ENCODE results near the gene CACNB2. TPM values are rescaled to one million over a fixed set of nuclear protein-coding genes. Genes with fewer than 3 reads are reported as not detected.

CACNB2 gene
- total RNA-seq, 1 experiment from 2014 or later = not detected

DNA sequence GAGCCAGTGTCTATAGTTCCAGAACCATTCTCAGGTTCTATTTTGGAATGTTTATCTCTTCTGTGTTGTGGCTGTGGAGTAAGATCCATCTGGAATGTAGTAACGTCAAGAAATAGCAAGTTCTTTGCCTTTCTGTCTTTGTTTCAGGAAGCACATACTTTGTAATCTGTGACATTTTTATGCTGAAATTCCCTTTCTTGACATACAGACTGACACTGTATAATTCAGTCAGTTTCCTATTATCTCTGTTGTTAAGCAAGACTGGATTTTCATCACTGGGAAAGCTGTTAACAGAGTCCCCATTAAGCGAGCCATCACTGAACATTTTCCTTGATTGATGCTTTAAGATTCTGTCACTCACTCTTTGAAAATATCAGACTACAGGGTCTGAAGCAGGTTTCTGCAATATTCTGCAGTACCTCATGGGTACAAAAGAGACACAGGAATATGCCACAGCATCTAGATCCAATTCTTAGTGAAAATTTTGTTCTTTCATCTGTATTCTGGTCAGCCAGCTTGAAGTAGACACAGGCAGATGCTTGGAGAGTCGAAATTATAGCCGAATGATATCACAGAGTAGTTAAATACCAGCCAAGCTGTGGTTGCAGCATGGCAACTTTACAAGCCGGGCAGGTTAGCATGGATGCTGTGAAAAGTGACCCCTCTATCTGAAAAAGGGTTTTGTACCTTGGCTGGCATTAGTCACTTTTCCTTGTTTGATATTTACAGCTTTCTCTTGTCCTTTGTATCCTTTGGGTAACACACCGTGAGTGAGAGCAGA, 62.6 kb downstream of the CACNB2 start:
- Histone ChIP-seq H3K27me3 (ENCODE audit: insufficient read depth, low read depth) (no peaks in the 10 kb centered on the region), H3K27ac (no peak overlapping the region), H3F3A (ENCODE audit: insufficient read depth, low read depth) (no peaks in the 10 kb centered on the region), H2AFZ (no peak overlapping the region), H4K20me1 (ENCODE audit: insufficient read depth) (no peaks in the 10 kb centered on the region), H3K79me2 (ENCODE audit: low read depth) (no peaks in the 10 kb centered on the region), H3K4me1 (replicated peaks; ENCODE audit: insufficient read depth) (no peaks in the 10 kb centered on the region), H3K9me3 (ENCODE audit: insufficient read depth, low read depth) (no peaks in the 10 kb centered on the region), H3K4me3 (no peak overlapping the region), H3K36me3 (ENCODE audit: low read depth) (no peaks in the 10 kb centered on the region), H3K4me2 (no peak overlapping the region), H3K9me2 (ENCODE audit: insufficient read depth) (no peaks in the 10 kb centered on the region)
- POLR2A ChIA-PET (ENCODE audit: unreplicated experiment) = no interaction called here
- BruUV-seq (replicated peaks) = no TSS peak
- DNase-seq = no peak
- CTCF ChIA-PET = no interaction called here
- TF ChIP-seq, protein P1, sequence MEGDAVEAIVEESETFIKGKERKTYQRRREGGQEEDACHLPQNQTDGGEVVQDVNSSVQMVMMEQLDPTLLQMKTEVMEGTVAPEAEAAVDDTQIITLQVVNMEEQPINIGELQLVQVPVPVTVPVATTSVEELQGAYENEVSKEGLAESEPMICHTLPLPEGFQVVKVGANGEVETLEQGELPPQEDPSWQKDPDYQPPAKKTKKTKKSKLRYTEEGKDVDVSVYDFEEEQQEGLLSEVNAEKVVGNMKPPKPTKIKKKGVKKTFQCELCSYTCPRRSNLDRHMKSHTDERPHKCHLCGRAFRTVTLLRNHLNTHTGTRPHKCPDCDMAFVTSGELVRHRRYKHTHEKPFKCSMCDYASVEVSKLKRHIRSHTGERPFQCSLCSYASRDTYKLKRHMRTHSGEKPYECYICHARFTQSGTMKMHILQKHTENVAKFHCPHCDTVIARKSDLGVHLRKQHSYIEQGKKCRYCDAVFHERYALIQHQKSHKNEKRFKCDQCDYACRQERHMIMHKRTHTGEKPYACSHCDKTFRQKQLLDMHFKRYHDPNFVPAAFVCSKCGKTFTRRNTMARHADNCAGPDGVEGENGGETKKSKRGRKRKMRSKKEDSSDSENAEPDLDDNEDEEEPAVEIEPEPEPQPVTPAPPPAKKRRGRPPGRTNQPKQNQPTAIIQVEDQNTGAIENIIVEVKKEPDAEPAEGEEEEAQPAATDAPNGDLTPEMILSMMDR (conservative IDR thresholded peaks at IDR 0.05) = no peak
- TF ChIP-seq EZH2 (IDR thresholded peaks at IDR 0.05; ENCODE audit: low read depth) = no peak
- intact Hi-C loops (cut with micrococcal nuclease; ENCODE audit: unreplicated experiment) = no loop called here

DNA sequence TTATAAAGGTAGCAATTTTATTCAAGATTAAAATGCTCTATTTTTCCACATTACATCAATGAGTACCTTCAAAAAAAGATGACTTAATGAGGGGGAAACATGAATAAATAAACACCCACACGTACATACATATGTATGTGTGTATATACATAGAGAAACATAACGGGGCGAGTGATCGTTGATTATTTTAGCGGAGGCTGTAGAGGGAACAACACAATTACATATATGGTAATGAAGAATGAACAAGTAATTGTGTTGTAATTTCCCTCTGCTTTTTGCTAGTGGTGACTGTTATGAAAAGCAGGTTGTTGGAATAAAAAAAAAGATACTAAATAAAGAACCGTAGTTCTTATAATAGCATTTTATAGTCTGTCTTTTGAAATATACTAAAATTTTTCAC, 63.2 kb downstream of the CACNB2 start:
- POLR2A ChIA-PET (ENCODE audit: unreplicated experiment) = no interaction called here
- DNase-seq = no peak
- Histone ChIP-seq H3K27ac (no peak overlapping the region), H3K9me3 (ENCODE audit: insufficient read depth, low read depth) (no peaks in the 10 kb centered on the region), H4K20me1 (ENCODE audit: insufficient read depth) (no peaks in the 10 kb centered on the region), H3K27me3 (ENCODE audit: insufficient read depth, low read depth) (no peaks in the 10 kb centered on the region), H3F3A (ENCODE audit: insufficient read depth, low read depth) (no peaks in the 10 kb centered on the region), H2AFZ (no peak overlapping the region), H3K4me3 (no peak overlapping the region), H3K9me2 (ENCODE audit: insufficient read depth) (no peaks in the 10 kb centered on the region), H3K4me2 (no peak overlapping the region), H3K36me3 (ENCODE audit: low read depth) (no peaks in the 10 kb centered on the region), H3K4me1 (replicated peaks; ENCODE audit: insufficient read depth) (no peaks in the 10 kb centered on the region), H3K79me2 (ENCODE audit: low read depth) (no peaks in the 10 kb centered on the region)
- intact Hi-C loops (cut with micrococcal nuclease; ENCODE audit: unreplicated experiment) = no loop called here
- CTCF ChIA-PET = no interaction called here
- no TSS peak for BruUV-seq (replicated peaks)
- TF ChIP-seq EZH2 (IDR thresholded peaks at IDR 0.05; ENCODE audit: low read depth) = no peak
- TF ChIP-seq, protein P1 (conservative IDR thresholded peaks at IDR 0.05) = no peak

DNA sequence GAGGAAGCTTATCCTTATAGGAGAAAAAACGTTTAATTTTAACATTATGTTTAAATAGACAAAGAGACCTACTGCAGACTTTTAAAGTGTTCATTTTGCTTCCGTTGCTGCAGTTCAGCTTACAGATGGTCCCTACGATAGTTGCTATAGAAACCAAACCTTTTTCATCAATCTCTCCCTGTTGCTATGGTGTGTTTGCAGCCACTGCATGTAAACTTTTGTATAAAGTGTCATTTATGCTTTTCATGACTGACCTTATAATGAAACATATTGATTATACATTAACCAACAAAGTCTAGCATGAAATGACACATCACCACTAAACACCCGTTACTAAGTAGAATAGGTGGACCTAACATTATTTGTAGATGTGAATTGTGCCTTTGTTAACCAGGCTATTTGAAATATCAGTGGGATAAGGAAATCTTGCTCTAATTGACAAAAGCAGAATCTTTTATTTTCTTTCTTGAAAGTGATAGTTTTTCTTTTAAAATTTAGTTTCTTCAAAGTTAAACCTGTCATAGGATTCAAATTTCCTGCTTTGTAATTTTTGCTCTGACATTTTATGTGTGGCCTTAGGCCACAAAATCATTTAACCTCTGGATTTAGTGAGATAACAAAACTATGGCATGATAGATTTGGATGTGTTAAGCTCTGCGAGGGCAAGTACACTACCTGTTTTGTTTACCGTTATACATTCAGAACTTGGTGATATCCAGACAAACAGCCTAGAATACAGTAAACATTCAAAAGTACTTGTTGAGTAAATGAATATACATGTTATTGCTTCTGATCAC, 64.0 kb downstream of the CACNB2 start:
- Histone ChIP-seq H3K27me3 (ENCODE audit: insufficient read depth, low read depth) (no peaks in the 10 kb centered on the region), H3K36me3 (ENCODE audit: low read depth) (no peaks in the 10 kb centered on the region), H3K79me2 (ENCODE audit: low read depth) (no peaks in the 10 kb centered on the region), H3F3A (ENCODE audit: insufficient read depth, low read depth) (no peaks in the 10 kb centered on the region), H2AFZ (no peak overlapping the region), H3K4me3 (no peak overlapping the region), H3K4me2 (no peak overlapping the region), H4K20me1 (ENCODE audit: insufficient read depth) (no peaks in the 10 kb centered on the region), H3K9me2 (ENCODE audit: insufficient read depth) (no peaks in the 10 kb centered on the region), H3K27ac (no peak overlapping the region), H3K4me1 (replicated peaks; ENCODE audit: insufficient read depth) (no peaks in the 10 kb centered on the region), H3K9me3 (ENCODE audit: insufficient read depth, low read depth) (no peaks in the 10 kb centered on the region)
- no peak for TF ChIP-seq EZH2 (IDR thresholded peaks at IDR 0.05; ENCODE audit: low read depth)
- TF ChIP-seq, protein P1 (conservative IDR thresholded peaks at IDR 0.05) = no peak
- DNase-seq = no peak
- intact Hi-C loops (cut with micrococcal nuclease; ENCODE audit: unreplicated experiment) = no loop called here
- ChIA-PET CTCF (no interaction called here), POLR2A (ENCODE audit: unreplicated experiment) (no interaction called here)
- BruUV-seq (replicated peaks) = no TSS peak
